GM11168 (cell line): ENCODE data around the gene RTN4.

Experiments used
- in situ Hi-C: fragments of 300-500 bp; cut with MboI; formaldehyde crosslinking; loops from one replicate; pipeline ENCODE4 v1.12.0; 2022; ENCODE audit warnings: low sequenced_read_pairs; ENCODE audit not compliant: unreplicated experiment

The RTN4 gene

DNA sequence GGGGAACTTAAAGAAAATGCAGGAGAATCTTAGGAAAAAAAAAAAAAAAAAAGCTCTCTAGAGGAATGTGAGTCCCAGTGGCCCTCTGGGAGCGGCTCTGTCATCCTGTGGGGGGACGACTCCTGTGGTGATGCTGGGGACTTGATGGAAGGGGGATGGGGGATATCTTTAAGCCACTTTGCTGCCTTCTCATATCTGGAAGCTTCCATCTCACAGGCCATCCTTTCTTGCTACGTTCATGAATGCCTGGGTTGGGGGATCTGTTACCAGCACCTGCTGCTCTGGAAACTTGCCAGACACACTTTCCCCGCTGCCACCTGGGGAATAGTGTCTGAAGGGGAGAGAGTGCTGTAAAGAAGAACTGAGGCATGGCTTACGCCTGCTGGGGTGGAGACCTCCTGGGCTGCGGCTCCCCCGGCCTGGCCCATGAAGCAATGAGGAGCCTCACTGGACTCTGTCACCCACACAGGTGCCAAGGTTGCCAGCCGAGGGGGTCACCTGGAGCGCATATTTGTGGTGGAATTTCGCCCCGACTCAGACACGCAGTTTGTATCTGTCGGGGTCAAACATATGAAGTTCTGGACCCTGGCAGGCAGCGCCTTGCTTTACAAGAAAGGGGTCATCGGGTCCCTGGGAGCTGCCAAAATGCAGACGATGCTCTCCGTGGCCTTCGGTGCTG lies 92.8 kb downstream of the RTN4 start:
- in situ Hi-C loops = no loop called here

DNA sequence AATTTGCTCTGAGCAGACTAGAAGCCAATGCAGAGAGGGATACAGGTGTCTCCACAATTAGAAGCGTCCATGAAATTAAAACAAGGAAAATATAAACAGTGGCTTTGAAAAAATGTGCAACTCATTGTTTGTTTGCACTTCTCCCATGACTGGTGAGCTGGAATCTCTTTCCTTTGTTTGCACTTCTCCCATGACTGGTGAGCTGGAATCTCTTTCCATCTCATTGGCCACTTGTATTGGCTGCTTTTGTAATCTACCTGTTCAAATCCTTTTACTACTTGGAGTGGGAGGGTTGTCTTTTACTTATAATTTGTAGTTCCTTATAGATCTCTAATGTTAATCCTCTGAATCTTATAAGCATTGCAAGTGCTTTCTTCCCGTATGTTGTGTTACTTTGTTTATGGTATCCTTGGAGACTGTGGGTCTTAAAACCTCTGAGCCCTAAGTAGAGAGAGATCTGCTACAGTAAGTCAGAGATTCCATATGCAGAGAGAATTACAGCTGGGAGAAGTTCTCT lies 94.1 kb downstream of the RTN4 start:
- in situ Hi-C loops = no loop called here

DNA sequence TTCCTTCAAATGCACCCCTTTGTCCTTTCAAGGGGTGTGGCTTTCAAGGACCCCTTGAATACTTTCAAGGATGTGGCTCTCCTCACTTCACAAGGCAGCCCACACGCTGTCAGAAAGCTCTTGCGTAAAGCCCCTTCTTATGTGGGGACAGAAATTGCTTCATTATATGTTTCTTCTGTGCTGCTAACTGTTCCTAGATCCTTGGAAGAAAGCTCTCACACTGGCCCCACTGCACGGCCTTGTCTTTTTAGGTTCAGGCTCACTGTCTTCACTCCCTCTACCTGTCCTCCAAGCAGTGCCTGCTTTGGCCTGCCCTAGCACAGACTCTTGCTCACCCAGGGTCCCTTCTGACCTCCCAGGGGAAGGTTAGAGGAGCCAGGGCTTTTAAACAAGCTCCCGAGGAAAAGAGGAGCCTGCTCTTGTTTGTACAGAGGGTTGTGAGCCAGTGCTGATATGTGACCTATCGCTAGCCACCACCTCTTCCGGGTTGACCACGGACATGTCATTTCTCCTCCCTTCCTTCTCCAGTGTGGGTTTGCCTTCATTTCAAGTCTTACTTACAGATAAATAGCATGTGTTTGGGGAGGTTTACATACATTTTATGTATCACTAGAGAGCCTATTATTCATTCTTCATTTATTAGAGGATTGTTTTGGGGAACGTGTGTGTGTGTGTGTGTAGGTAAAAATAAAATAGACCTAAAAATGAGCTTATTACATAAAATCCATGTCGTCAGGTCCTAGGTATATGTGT lies 94.7 kb downstream of the RTN4 start:
- in situ Hi-C loops = no loop called here

DNA sequence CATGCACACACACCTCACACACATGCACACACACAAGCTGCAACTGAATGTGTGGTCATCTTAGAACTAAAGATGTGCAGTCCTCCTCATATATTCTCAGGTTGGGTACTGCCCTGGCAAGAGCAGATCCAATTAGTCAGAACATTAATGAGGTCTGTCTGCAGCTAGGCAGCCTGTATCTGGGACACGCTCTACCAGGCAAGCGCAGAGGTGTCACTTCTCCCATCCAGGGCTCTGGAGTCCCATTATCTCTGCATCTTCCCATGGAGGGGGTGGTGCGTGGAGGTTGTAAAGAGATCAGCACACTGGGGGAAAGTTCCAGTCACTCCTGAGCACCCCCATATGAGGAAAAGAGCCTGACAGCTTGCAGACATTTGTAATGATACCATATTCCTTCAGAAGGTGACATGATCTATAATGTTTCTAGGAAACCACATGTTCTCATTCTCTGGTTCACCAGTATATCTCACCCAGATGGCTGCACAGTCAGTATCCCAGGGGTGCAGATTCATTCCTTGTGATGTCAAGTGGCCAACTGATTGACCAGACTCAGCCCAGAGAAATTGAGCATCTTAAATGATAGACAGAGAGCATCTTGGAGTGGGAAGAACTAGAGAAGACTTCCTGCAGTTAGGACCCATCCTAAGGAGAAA lies 95.4 kb downstream of the RTN4 start:
- in situ Hi-C loops = no loop called here

DNA sequence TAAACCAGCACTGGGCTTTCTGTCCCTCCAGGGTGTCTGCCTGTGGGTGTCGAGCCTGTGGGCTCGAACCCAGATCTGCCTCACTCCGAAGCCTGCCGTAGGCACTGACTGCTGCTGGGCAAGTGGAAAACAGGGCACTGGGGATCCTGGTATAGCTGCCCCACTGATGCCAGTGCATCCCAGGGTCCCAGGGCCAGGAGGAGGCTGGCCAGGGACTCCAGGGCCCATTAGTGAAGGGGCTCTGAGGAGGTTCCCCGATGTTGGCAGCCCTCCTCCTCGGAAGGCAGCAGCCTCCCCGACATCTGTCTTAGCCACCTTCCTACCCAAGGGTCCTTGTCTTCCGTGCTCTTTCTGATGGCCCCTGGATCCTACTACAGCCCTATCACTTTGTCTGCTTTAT lies 96.1 kb downstream of the RTN4 start:
- in situ Hi-C loops = no loop called here

DNA sequence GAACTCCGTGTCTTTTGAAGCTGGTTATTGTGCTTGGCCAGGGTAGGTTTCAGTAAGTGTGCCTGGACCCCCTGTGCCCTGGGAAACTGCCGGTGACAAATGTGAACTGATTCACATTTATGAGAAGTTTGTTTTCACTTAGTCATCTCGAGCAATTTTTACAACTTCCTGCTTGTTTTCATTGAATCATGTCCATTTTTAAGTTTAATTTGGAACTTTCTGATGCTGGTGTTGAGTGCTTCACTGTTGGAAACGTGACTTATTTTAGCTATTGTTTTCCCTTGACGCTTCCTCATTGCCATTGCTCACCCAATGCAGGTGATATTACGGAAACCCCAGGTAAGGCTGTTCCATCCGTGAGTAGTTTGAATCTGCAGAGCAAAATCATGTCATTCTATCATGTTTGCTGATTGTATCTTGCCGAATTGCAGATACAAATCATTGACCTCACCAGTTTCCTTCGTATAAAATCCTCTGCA lies 97.2 kb downstream of the RTN4 start:
- in situ Hi-C loops = no loop called here

DNA sequence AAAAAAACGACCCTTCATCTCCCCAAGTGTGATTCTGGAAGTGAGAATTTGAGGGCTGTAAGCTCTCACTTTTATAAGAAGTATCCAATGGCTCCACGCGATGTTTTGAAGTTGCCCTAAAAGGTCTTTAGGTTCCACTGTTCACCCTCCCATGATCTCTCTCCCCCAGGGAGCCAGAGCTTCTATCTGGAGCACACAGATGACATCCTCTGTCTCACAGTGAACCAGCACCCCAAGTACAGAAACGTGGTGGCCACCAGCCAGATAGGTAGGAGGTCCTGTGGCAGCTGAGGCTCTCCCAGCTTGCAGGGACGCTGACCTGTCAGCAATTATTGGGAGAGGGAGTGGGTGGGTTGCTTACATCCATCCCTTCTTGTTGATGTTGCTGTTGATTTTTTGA lies 97.8 kb downstream of the RTN4 start:
- in situ Hi-C loops = no loop called here

DNA sequence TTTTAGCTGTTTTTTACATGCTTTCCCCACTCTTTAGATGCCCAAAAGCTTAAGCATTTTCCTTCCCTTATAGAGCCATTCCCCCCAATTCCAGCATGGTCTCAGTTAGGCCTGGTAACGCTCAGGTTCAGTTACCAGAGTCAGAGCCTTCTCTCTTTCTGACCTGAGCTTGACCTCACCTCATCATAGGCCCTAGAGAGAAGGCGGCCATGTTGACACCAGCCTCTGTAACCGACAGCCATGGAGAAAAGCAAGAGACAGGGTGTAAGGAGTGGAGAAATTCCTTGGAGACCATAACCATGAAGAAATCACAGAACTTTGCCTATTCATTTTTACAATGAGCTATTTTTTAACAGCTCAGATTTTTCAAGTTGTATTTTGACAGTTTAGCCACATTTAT lies 99.4 kb downstream of the RTN4 start:
- in situ Hi-C loops = no loop called here

DNA sequence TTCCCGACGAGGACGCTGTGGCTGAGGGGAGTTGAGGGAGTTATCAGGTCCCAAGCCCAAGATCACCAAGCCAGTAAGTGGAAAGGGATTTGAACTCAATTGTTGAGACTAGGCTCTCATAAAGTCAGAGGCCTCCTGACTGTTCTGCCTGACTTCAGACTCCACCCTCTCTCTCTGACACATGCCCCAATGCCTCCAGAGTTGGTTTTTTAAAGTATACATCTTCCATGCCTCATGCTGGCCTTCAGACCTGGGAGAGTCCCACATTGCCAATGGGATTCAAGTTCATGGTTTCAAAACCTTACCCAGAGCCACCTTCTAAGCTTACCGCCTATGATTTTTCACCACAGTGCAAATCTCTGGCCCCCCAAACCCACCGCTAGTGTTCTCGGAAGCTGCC lies 100.8 kb downstream of the RTN4 start:
- in situ Hi-C loops = no loop called here

DNA sequence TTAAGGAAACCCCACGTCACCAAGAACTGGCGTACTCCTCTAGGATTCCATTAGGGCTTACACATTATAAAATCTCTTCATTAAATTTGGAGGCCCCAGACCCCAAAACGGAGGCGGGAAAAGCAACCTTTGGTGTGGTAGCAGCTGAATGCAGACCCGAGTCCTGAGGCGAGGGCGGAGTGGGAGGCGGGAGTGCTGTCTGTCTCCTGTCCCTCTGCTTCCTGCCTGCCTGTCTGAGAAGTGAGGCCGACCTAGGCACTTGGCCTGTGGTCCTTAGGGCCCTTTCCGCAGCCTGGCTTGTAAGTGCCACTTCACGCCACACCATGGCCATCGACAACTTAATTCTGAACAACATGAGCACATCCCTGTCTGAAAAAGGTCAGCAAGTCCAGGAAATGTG lies 102.1 kb downstream of the RTN4 start:
- in situ Hi-C loops = no loop called here

DNA sequence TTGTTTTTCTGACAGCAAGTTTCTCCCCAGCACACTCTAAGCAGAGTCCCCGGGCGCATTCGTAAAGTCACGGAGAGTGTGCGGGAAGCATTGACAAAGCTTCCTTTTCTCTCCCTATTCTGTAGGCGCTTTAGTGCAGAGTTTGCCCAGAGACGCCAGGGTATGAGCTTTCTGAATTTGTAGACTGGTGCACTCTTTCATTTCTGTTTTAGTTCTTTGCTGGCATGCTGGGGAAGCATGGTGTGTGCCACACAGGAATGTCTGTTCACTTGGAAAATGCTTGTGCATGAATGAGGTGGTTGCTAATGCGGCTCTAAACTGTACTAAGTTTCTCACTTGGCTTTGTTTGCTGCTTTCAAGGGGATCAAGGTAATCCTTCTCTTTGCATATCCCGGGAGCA lies 102.6 kb downstream of the RTN4 start:
- in situ Hi-C loops = no loop called here

DNA sequence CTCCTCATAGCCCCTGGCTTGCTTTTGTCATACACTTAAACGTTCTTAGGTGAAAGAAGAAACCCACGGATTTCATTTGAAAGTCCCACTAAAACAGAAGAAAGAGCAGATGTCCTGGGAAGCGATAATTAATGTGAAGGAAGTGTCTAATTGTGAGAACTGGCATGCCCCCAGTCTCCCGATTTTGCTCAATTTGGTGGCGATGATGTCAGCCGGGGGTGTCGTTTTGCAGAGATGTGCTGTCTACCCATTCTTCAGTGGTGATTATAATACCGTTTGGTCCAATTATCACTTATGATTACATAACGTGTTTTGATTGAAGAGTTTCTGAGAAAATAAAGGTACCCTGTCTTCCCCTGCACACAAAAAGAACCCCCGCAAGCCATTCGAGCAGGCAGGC lies 103.1 kb downstream of the RTN4 start:
- in situ Hi-C loops = no loop called here

DNA sequence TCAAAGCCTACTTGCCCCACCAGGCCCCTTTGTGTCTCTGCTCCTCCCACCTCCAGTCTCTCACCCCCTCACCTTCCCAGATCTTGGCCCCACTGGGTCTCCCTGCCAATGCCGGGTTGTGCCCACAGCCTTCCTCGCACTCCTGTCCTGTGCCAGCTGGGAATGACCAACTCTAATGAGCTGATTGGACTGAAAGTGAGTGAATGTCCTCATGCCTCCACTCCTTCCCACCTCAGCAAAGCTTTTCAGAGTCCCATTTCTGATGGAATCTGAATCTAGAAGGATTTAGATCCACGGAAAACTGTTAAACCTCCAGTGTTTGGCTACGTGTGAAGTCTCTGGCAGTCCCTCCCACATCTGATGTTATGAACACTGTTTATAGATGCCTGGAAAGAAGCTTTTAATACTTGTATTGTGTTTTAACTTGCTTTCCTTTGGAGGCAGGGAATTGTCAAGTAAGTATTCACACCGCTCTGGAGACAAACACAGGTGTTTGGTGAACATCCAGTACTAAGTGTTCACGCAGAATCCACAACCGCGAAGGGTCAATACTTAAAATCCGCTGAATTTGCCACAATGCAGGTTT lies 103.9 kb downstream of the RTN4 start:
- in situ Hi-C loops = no loop called here

DNA sequence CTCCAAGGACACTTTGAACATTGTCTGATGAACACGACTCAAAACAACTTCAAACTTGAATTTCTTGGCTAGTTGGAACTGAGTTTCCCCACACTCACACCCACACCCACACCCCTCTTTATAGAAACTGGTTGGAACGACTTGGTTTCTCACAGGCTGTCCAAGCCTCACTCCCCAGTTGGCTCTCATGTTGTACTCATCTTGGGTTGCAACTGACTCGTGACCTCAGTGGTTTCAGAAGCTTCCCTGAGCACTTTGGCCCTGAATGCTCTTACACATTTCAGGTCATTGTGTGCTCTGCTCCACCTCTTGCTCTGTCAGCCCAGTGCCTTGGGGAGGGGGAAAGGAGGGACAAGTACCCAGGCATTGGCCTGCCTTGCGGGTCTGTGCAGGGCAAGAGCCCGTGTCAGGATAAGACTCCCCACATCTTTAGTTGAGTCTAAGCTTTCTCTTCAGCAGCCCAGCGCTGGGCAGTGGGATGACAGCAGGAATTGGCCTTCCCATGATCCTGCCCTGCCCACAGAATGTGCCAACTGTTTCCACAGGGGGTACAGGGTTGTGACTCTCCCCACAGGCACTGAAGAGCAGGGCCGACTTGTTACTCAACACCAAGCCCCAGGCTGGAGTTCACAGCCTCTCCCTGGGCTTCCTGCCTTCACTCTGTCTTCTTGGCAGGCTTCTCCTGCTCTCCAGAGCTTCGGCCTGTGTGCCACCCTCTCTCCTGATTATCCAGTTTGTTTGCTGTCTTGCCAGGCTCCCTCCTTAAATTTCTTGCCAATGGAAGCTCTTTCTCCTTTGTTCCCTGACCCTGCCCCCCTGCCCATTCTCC lies 104.6 kb downstream of the RTN4 start:
- in situ Hi-C loops = no loop called here

DNA sequence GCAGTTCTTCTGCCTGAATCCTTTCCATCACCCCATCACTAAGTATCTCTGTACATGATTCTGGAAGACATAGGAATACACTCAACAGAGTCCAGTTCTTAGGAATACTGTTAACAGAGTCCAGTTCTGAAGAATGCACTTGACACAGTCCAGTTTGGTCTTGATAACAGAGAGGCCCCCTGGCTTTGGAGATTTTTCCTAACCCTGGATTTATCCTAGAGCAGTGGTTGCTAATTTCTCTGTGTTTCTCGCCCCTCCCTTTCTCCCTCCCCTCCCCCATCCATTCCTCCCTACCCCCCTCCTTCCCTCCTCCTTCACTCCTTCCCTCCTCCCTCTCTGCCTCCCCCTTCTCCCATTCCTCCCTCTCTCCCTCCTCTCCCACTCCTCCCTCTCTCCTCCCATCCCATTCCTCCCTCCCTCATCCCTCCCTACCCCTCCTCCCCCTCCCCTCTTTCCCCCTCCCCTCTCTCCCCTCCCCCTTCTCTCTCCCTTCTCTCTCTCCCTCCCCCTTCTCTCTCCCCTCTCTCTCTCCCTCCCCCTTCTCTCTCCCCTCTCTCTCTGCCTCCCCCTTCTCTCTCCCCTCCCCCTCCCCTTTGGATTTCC lies 105.4 kb downstream of the RTN4 start:
- in situ Hi-C loops = no loop called here

DNA sequence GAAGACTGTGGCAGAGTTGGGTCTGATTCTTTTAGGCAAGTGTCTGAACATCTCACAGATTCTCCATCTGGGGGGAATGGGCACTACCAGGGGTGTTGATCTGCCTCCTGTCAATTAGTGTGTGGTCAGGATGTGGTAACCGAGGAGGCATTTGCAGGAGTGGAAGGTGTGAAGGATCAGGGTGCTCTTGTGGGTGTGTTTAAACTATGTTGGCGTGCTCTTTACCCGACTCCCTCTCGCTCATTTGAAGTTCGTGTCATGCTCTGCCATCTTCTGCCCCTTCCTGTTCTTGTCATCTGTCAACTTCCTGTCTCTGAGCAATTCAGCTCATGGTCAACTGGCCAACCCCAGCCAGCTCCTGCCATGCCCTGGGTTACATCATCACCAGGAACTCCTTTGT lies 107.9 kb downstream of the RTN4 start:
- in situ Hi-C loops = no loop called here

DNA sequence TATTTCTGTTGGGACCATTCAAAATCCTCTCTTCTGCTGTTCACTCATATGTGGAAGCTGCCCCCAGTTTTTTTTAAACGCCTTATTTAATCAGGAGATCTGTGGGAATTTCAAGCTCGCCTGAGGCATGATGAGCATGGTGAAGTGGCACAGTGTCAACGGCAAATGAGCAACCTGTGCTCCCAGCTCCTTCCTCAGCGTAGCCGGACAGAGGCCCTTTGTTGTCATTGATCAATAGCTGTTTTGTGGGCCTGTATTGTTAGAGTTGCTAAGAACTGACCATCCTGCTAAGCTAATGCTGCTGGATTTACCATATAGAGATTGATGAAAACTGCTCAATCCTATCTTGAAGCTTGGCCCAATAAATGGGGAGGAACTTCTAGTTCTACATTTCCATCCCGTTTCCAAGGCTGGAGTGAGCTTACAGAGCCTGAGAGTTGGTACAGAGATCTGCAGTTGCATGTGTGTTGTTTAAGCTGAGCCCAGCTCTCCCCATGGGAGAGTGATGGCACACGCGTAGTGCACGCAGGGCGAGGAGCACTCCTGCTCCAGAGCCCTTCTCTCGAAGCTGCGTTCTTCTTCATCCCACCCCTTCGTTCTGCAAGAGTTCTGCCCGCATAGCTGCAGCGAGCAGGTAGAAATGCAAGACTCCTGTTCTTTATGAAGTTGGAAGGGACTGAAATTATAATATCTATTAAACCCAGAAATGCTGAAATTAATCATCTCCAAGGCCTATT lies 108.8 kb downstream of the RTN4 start:
- in situ Hi-C loops = no loop called here

DNA sequence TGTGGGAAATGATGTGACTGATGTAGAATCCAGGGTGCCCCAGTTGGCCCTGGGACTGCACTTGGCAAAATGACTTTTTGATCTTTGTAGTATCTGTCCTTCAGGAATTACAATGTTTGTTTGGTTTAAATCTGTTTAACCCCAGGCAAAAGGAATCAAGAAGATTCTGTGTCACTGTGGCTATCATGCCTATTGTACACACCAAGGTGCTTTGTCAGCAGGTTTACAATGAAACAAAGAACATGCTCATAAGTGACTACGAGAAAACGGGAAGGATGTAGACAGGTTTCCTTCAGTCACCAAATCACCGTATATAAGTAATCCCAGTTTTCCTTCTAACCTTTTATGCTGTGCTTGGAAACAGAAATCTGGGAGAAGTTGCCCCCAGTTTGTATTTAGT lies 109.5 kb downstream of the RTN4 start:
- in situ Hi-C loops = no loop called here
